ENCODE data around the gene ERN1.

GRCh38 chr17:64066716-64067115, 63.2 kb downstream of the ERN1 start:
- no peak for TF ChIP-seq POLR2A (IDR thresholded peaks at IDR 0.05; ENCODE audit: low read depth, low read length)
- TF ChIP-seq POLR2AphosphoS5 (IDR thresholded peaks at IDR 0.05; ENCODE audit: low read depth, low read length) = no peak

Data from GM12892 (cell line).